Thyroid gland (tissue), 4 donors: ENCODE data around the gene ESPNL. TPM values are rescaled to one million over a fixed set of nuclear protein-coding genes. Genes with fewer than 3 reads are reported as not detected.
"Not testable (repeated sequence)": the region's sequence is repeated elsewhere in the genome, so short reads cannot be mapped to it uniquely, and the experiment has no call there.

Experiments used
- DNase-seq, 2 donors: peaks; one replicate each; pipeline ENCODE4 v3.0.0-alpha.2; 2019
- H3K27ac ChIP-seq, 3 donors: fragments of 200-600 bp; sonication (generic); 1 replicate in 2 of 3; 2 replicates in 1 of 3; pipeline ENCODE4 v1.5.1; 2016 to 2019; ENCODE audit warnings: mild to moderate bottlenecking in 1 of 3, moderate library complexity in 1 of 3
- H3K27me3 ChIP-seq: fragments of 200-600 bp; sonication (generic); one replicate; pipeline ENCODE4 v1.5.1; 2019
- H3K36me3 ChIP-seq, 2 donors: fragments of 200-600 bp; sonication (generic); one replicate each; pipeline ENCODE4 v1.5.1; 2016 to 2019
- H3K4me1 ChIP-seq, 2 donors: fragments of 200-600 bp; sonication (generic); one replicate each; pipeline ENCODE4 v1.5.1; 2017 to 2019
- H3K4me3 ChIP-seq, 3 donors: fragments of 200-600 bp; sonication (generic); replicated peaks in 1 of 3; 1 replicate in 2 of 3; 2 replicates in 1 of 3; pipeline ENCODE4 v1.5.1; 2016; ENCODE audit warnings: mild to moderate bottlenecking in 1 of 3
- H3K9me3 ChIP-seq: fragments of 200-600 bp; sonication (generic); one replicate; pipeline ENCODE4 v1.5.1; 2017
- CTCF ChIP-seq, 6 experiments: fragments of 200-600 bp in 3 of 6; fragments of 450-650 bp in 3 of 6; sonication (generic) in 3 of 6; IDR thresholded peaks; one replicate each; pipeline ENCODE4 v1.5.1; 2016 to 2019; ENCODE audit warnings: antibody characterized with exemption in 6 of 6, mild to moderate bottlenecking in 2 of 6, inconsistent platforms in 1 of 6, moderate library complexity in 1 of 6
- POLR2A ChIP-seq, 2 donors: fragments of 450-650 bp; IDR thresholded peaks; one replicate each; pipeline ENCODE4 v1.6.1; 2017; ENCODE audit warnings: antibody characterized with exemption in 2 of 2, mild to moderate bottlenecking in 2 of 2, moderate library complexity in 1 of 2
- WGBS, 2 donors: methylation state at CpG; one replicate each; pipeline ENCODE4 v1.1.5; 2017; 5-methylcytosine and 5-hydroxymethylcytosine counted together
- intact Hi-C: fragments of 100-400 bp; cut with DNase I; formaldehyde crosslinking; loops from one replicate; pipeline ENCODE4 v1.15.1; 2023
- total RNA-seq, 4 donors: library from RNA; depleted of rRNA; stranded (reverse); fragments of >200 nt; gene quantifications; one replicate each; pipeline ENCODE4 v1.2.3, GENCODE V29; 2016

The ESPNL gene
- total RNA-seq, 4 donors from 2014 or later = 0.11 to 3.8 (median 2.6) TPM

- Histone ChIP-seq H3K27ac (peak overlapping the region; percentile 47 to 78 (median 51)), H3K4me1 (peaks cover 67 to 87% of the 10 kb centered on the region in 2 donors), H3K4me3 (no peak overlapping the region), H3K36me3 (peaks cover 14 to 20% of the 10 kb centered on the region in 2 donors), H3K9me3 (no peaks in the 10 kb centered on the region), H3K27me3 (no peaks in the 10 kb centered on the region)
- peak; percentile 70 to 78 for DNase-seq
- 37 to 40% methylated on average over 5 of the region's 5 CpGs for WGBS, 2 donors
- no peak for TF ChIP-seq CTCF (IDR thresholded peaks at IDR 0.05)
- no peak for TF ChIP-seq POLR2A (IDR thresholded peaks at IDR 0.05)
- intact Hi-C loops = no loop called here
These were observed 69.6 kb downstream of the ESPNL start for GRCh38 chr2:238169708-238170251.

- Histone ChIP-seq H3K9me3 (no peaks in the 10 kb centered on the region), H3K27me3 (no peaks in the 10 kb centered on the region), H3K4me3 (no peak overlapping the region), H3K27ac (peak overlapping the region; percentile 47 to 78 (median 51)), H3K36me3 (peaks cover 14 to 20% of the 10 kb centered on the region in 2 donors), H3K4me1 (peaks cover 66 to 87% of the 10 kb centered on the region in 2 donors)
- WGBS, 2 donors = 92 to 93% methylated on average over 21 of the region's 21 CpGs
- DNase-seq = no peak
- no peak for TF ChIP-seq CTCF (IDR thresholded peaks at IDR 0.05)
- TF ChIP-seq POLR2A (IDR thresholded peaks at IDR 0.05) = no peak
- intact Hi-C loops = no loop called here
These were observed 70.4 kb downstream of the ESPNL start for GRCh38 chr2:238170386-238171071.

- not testable (repeated sequence) for H3K4me3 ChIP-seq
- H3K36me3 ChIP-seq = peaks cover 14 to 20% of the 10 kb centered on the region in 2 donors
- WGBS, 2 donors = 91 to 94% methylated on average over 5 of the region's 5 CpGs
These were observed 70.9 kb downstream of the ESPNL start for GRCh38 chr2:238171072-238171431.

GRCh38 chr2:238171575-238172187 is 71.5 kb downstream of the ESPNL start:
- Histone ChIP-seq H3K36me3 (peaks cover 14 to 20% of the 10 kb centered on the region in 2 donors), H3K4me1 (peaks cover 56 to 76% of the 10 kb centered on the region in 2 donors), H3K27ac (peak overlapping the region in 1 of 3 donors; percentile 78), H3K9me3 (no peaks in the 10 kb centered on the region), H3K4me3 (no peak overlapping the region), H3K27me3 (no peaks in the 10 kb centered on the region)
- DNase-seq = no peak
- TF ChIP-seq POLR2A (IDR thresholded peaks at IDR 0.05) (no peak), CTCF (IDR thresholded peaks at IDR 0.05) (no peak)
- intact Hi-C loops = no loop called here
- WGBS, 2 donors = 96 to 97% methylated on average over 9 of the region's 9 CpGs

More at GRCh38 chr2:238171072-238171431, 70.9 kb downstream of the ESPNL start:
- intact Hi-C loops, H3K9me3 ChIP-seq, DNase-seq, H3K27me3 ChIP-seq: not testable (repeated sequence)
- H3K4me1 ChIP-seq = peaks cover 62 to 83% of the 10 kb centered on the region in 2 donors
- peak overlapping the region in 2 of 3 donors; percentile 47 to 78 for H3K27ac ChIP-seq

- intact Hi-C loops = no loop called here
- Histone ChIP-seq H3K36me3 (peaks cover 18 to 20% of the 10 kb centered on the region in 2 donors), H3K4me1 (peaks cover 48 to 69% of the 10 kb centered on the region in 2 donors), H3K27ac (peak overlapping the region in 1 of 3 donors; percentile 6), H3K4me3 (no peak overlapping the region), H3K27me3 (no peaks in the 10 kb centered on the region), H3K9me3 (no peaks in the 10 kb centered on the region)
- TF ChIP-seq CTCF (IDR thresholded peaks at IDR 0.05) = no peak
- no peak for TF ChIP-seq POLR2A (IDR thresholded peaks at IDR 0.05)
- no peak for DNase-seq
- 97 to 98% methylated on average over 13 of the region's 14 CpGs for WGBS, 2 donors
These were observed 72.3 kb downstream of the ESPNL start for GRCh38 chr2:238172439-238172838.
